Measurements from ENCODE around the gene MYH8. TPM values are rescaled to one million over a fixed set of nuclear protein-coding genes. Genes with fewer than 3 reads are reported as not detected.

The MYH8 gene
- total RNA-seq, 1 donor from 2014 or later, result not detected

DNA sequence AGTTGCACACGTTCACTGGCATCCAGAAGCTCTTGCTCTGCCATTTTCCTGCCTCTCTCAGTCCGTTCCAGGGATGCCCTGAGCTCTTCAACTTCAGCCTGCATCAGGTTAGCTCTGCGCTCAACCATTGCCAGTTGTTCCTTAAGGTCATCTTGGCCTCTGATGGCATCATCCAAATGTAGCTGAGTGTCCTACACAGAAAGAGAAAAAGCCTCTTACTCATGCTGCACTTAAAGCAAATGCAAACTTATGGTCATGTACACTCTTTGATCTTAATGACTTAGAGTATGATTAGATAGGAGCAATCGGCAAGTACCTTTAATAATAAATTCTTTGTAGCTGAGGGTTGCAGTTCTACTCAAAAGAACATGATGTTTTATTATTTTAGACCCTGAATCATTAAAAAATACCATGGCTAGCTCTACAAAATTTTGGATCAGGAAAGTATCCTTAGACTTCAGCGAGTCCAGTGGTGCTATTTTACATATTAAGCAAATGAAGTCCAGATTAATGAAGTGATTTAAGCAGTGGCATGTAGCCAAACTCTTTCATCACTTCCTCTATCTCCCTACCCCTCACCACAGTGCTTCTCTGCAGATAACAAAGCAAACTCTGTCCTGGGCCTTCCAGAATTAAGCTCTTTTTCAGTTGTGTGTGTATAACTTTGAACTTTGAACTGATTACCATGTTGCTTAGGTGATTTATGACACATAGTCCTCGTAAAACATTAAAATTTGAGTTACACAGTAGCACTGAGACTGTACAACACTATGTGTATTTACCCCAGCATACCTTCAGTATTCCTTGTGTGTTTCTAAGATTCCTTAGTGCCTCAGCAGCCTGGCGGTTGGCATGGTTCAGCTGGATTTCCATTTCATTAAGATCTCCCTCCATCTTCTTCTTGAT is 25.5 kb upstream of the MYH8 start:
- Mint-ChIP-seq H3K9me3 (no peaks in the 10 kb centered on the region), H3K27me3 (ENCODE audit: insufficient read depth, low read depth) (no peaks in the 10 kb centered on the region), H3K36me3 (no peaks in the 10 kb centered on the region), H3K4me3 (no peak overlapping the region), H3K27ac (no peak overlapping the region), H3K4me1 (no peaks in the 10 kb centered on the region)
- H3K27ac ChIP-seq, result no peak overlapping the region
- no peaks in the 10 kb centered on the region for H3K79me2 ChIP-seq (ENCODE audit: low read depth)
- no peak overlapping the region for H3K4me3 ChIP-seq
- H3K9me3 ChIP-seq (ENCODE audit: low read depth), result no peaks in the 10 kb centered on the region
- H3K36me3 ChIP-seq, result no peaks in the 10 kb centered on the region
- no peaks in the 10 kb centered on the region for H3K27me3 ChIP-seq
- H3K9ac ChIP-seq, result no peak overlapping the region
- TF ChIP-seq, protein P1, sequence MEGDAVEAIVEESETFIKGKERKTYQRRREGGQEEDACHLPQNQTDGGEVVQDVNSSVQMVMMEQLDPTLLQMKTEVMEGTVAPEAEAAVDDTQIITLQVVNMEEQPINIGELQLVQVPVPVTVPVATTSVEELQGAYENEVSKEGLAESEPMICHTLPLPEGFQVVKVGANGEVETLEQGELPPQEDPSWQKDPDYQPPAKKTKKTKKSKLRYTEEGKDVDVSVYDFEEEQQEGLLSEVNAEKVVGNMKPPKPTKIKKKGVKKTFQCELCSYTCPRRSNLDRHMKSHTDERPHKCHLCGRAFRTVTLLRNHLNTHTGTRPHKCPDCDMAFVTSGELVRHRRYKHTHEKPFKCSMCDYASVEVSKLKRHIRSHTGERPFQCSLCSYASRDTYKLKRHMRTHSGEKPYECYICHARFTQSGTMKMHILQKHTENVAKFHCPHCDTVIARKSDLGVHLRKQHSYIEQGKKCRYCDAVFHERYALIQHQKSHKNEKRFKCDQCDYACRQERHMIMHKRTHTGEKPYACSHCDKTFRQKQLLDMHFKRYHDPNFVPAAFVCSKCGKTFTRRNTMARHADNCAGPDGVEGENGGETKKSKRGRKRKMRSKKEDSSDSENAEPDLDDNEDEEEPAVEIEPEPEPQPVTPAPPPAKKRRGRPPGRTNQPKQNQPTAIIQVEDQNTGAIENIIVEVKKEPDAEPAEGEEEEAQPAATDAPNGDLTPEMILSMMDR (IDR thresholded peaks at IDR 0.05), result no peak
- TF ChIP-seq EZH2phosphoT487 (IDR thresholded peaks at IDR 0.05) (no peak), EZH2 (IDR thresholded peaks at IDR 0.05) (no peak)
- no peaks in the 10 kb centered on the region for H3F3A ChIP-seq (ENCODE audit: low read depth)
- no peaks in the 10 kb centered on the region for H3K4me1 ChIP-seq
- no peaks in the 10 kb centered on the region for H4K20me1 ChIP-seq (ENCODE audit: low read depth)
- DNase-seq (ENCODE audit: low spot score), result no peak
- no peak overlapping the region for H2AFZ ChIP-seq (replicated peaks)
- no peak overlapping the region for H3K4me2 ChIP-seq

DNA sequence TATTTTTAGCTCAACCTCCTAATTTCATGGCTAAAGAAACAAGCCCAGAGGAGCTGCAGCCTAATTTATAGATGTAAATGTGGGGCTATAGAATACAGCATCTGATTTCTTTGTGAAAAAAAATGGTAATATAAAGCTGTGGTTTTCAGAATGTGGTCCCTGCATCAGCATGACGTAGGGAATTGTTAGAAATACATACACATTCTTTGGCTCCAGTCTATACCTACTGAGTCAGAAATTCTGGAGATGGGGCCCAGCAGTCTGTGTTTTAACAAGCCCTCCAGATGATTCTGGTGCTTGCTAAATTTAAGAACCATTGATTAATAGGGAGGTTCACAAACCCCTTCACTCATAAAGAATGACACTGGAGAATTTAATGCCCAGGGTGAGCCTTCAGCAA is 18.1 kb upstream of the MYH8 start:
- H3K27me3 ChIP-seq, result no peaks in the 10 kb centered on the region
- H3K9me3 Mint-ChIP-seq, result peaks cover 9% of the 10 kb centered on the region
- H3K36me3 Mint-ChIP-seq, result no peaks in the 10 kb centered on the region
- no peak overlapping the region for H2AFZ ChIP-seq (replicated peaks)
- H4K20me1 ChIP-seq (ENCODE audit: low read depth), result no peaks in the 10 kb centered on the region
- DNase-seq (ENCODE audit: low spot score), result no peak
- H3K4me2 ChIP-seq, result no peak overlapping the region
- peaks cover 3% of the 10 kb centered on the region for H3K4me1 ChIP-seq
- no peaks in the 10 kb centered on the region for H3K36me3 ChIP-seq
- TF ChIP-seq EZH2 (IDR thresholded peaks at IDR 0.05) (no peak), EZH2phosphoT487 (IDR thresholded peaks at IDR 0.05) (no peak)
- TF ChIP-seq, protein P1 (IDR thresholded peaks at IDR 0.05), result no peak
- no peak overlapping the region for H3K27ac Mint-ChIP-seq
- H3K4me1 Mint-ChIP-seq, result no peaks in the 10 kb centered on the region
- no peaks in the 10 kb centered on the region for H3K9me3 ChIP-seq (ENCODE audit: low read depth)
- H3K79me2 ChIP-seq (ENCODE audit: low read depth), result no peaks in the 10 kb centered on the region
- H3K4me3 ChIP-seq, result no peak overlapping the region
- H3K9ac ChIP-seq, result no peak overlapping the region
- no peak overlapping the region for H3K4me3 Mint-ChIP-seq
- peaks cover 13% of the 10 kb centered on the region for H3F3A ChIP-seq (ENCODE audit: low read depth)
- H3K27ac ChIP-seq, result no peak overlapping the region
- H3K27me3 Mint-ChIP-seq (ENCODE audit: insufficient read depth, low read depth), result no peaks in the 10 kb centered on the region

DNA sequence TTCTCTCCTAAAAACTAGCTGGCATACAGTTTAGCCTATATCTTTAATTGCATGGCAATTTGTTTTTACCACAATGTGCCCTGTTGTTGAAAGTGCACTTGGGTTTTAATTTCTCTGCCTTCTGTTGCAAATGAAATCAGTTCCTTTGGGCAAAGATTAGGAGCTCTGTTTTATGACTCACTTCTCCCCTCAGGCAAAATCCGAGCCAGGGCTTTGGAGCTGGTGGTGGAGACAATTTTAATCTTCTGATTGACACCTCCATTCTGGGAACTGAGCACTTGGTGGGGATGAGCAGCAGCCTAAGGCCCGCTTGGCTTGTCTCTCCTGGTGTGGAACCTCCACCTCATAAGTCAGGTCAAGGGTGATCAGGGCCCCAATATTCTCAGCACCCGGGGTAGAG is 13.3 kb upstream of the MYH8 start:
- Histone ChIP-seq H3K36me3 (no peaks in the 10 kb centered on the region), H4K20me1 (ENCODE audit: low read depth) (no peaks in the 10 kb centered on the region), H3K27me3 (no peaks in the 10 kb centered on the region), H3K4me1 (peaks cover 3% of the 10 kb centered on the region), H2AFZ (replicated peaks) (peak overlapping the region; percentile 20), H3K9ac (no peak overlapping the region), H3K9me3 (ENCODE audit: low read depth) (no peaks in the 10 kb centered on the region), H3K27ac (no peak overlapping the region), H3K4me2 (no peak overlapping the region), H3F3A (ENCODE audit: low read depth) (peaks cover 13% of the 10 kb centered on the region), H3K79me2 (ENCODE audit: low read depth) (no peaks in the 10 kb centered on the region), H3K4me3 (no peak overlapping the region)
- DNase-seq (ENCODE audit: low spot score), result no peak
- Mint-ChIP-seq H3K4me1 (no peaks in the 10 kb centered on the region), H3K27me3 (ENCODE audit: insufficient read depth, low read depth) (no peaks in the 10 kb centered on the region), H3K27ac (no peak overlapping the region), H3K36me3 (no peaks in the 10 kb centered on the region), H3K4me3 (no peak overlapping the region), H3K9me3 (peaks cover 9% of the 10 kb centered on the region)
- no peak for TF ChIP-seq EZH2phosphoT487 (IDR thresholded peaks at IDR 0.05)

GRCh38 chr17:10429421-10430045 is 7.8 kb upstream of the MYH8 start:
- H3K4me2 ChIP-seq, result no peak overlapping the region

More at GRCh38 chr17:10429421-10430045, 7.8 kb upstream of the MYH8 start:
- no peaks in the 10 kb centered on the region for H3K9me3 Mint-ChIP-seq
- H3K4me3 ChIP-seq, result no peak overlapping the region
- H3K79me2 ChIP-seq (ENCODE audit: low read depth), result no peaks in the 10 kb centered on the region
- H3K27me3 ChIP-seq, result no peaks in the 10 kb centered on the region
- H3K9ac ChIP-seq, result no peak overlapping the region
- H3K4me3 Mint-ChIP-seq, result no peak overlapping the region
- H4K20me1 ChIP-seq (ENCODE audit: low read depth), result no peaks in the 10 kb centered on the region
- H3K27me3 Mint-ChIP-seq (ENCODE audit: insufficient read depth, low read depth), result no peaks in the 10 kb centered on the region
- no peaks in the 10 kb centered on the region for H3K36me3 Mint-ChIP-seq
- DNase-seq (ENCODE audit: low spot score), result no peak
- no peaks in the 10 kb centered on the region for H3K4me1 ChIP-seq
- H3K27ac ChIP-seq, result no peak overlapping the region
- no peaks in the 10 kb centered on the region for H3K4me1 Mint-ChIP-seq
- no peak overlapping the region for H2AFZ ChIP-seq (replicated peaks)
- TF ChIP-seq EZH2 (IDR thresholded peaks at IDR 0.05), result no peak
- TF ChIP-seq, protein P1 (IDR thresholded peaks at IDR 0.05), result no peak
- no peaks in the 10 kb centered on the region for H3F3A ChIP-seq (ENCODE audit: low read depth)
- no peaks in the 10 kb centered on the region for H3K36me3 ChIP-seq
- H3K27ac Mint-ChIP-seq, result no peak overlapping the region
- no peaks in the 10 kb centered on the region for H3K9me3 ChIP-seq (ENCODE audit: low read depth)
